Epidermal melanocyte (primary cell): ENCODE measurements around the gene MCRIP1.

Experiments
- DNase-seq: peaks from one replicate; pipeline ENCODE4 v3.0.0; 2011; ENCODE audit warnings: low spot score; ENCODE audit not compliant: insufficient read length

Gene MCRIP1

DNA sequence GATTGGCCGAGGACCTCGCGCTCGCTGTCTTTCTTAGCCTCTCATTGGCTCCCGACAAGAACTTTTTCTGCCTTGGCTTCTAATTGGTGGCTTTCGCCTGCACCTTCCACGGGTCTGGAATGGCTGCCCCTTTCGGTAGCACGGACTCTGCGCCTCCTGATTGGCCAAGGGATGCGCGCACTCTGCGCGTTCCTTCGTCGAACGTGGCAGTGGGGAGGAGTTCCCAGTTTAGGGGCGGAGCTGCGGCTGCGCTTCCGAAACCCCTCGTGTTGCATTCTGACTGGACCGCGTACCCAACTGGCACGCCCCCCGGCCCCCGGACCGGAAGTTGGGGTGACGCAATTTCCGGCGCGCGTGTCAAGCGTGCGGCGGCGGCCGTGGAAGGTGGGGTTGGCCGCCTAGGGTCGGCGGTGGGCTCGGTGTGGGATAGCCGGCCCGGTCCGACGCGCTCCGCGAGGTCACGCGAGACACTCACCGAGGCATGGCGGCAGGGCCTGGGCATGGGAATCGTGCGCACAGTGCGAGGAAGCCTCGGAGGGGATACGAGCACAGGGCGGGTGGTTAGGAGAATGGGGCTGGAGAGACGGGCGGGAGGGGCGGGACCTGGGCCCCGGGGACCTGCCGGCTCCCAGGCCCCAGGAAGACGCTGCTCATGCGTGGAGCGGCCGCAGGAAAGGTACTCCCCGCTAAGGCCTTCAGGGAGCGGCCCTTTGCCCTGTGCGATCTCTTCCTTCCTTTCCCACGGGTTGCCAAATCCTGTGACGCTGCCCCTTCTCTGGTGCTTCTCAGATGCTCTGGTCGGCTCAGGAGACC lies 27.9 kb upstream of the MCRIP1 start:
- peak; percentile 99 for DNase-seq

- no peak for DNase-seq
Measured at GRCh38 chr17:81859906-81860755, 27.0 kb upstream of the MCRIP1 start, which contains the start of gene P4HB. Gene P4HB, minus strand, starts transcription at chr17:81860535. Its CDS starts 64 bp downstream, at chr17:81860471.

GRCh38 chr17:81858967-81859905 lies 26.1 kb upstream of the MCRIP1 start:
- DNase-seq = no peak

DNA sequence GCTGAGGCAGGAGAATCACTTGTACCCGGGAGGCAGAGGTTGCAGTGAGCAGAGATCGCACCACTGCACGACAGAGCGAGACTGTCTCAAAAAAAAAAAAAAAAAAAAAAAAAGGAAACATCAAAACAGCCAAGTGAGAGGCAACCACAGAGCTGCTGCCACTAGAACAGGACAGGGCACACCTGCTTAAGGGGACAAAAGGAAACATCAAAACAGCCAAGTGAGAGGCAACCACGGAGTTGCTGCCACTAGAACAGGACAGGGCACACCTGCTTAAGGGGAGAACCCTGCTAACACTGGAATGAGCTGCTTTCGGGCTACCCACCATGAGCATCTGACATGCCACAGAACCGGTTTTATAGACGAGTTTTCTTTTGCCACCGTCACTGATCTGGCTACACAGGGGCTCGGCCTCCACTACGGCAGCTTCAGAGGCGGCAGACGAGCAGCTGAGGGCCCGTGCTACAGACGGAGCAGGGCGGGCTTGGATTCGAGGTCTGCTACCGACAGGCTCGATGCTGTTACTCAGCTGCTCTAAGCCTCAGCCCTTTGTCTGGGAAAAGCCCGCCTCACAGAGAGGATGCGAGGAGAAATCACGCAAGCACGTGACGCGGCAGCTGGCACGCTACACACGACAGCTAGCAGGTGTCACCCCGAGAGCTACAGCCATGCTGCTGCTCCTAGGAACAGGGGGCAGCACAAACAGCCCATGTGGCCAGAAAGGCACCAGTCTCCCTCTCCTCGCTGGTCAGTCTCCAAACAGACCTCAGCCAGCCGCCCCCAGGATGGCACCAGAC lies 25.3 kb upstream of the MCRIP1 start:
- no peak for DNase-seq

DNA sequence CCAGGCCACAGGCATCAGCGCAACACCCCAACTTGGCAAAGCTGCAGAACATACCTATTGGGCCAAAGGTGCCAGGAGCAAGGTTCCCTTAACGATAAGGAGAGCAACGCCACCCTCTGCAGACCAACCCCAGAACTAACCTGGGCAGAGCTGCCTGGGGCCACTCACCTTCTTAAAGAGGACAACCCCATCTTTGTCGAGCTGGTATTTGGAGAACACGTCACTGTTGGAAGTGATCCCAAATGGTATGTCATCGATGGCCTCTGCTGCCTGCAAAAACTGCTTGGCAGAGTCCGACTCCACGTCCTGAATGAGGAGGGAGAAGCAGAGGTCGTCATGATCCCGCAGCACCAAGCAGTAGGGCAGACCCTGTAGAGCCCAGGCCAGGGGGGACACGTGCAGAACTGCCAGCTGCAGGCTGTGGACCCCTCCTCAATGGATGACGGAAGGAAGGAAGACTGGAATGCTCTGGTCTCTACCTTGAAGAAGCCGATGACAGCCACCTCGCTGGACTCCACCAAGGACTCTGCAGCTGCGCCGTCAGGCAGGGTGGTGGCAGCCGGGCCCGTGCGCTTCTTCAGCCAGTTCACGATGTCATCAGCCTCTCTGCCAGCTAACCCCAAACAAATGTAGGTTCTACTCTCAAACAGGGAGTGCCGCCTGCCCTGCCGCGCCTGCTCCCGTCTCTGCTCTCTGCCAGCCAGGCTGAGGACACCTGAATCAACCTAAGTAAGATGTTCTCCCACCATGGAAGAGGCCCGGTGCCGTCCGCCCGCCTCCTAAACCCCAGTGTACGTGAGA lies 22.1 kb upstream of the MCRIP1 start:
- no peak for DNase-seq

GRCh38 chr17:81852237-81852636 lies 19.1 kb upstream of the MCRIP1 start:
- DNase-seq = no peak

GRCh38 chr17:81851423-81851822 lies 18.3 kb upstream of the MCRIP1 start:
- no peak for DNase-seq

DNA sequence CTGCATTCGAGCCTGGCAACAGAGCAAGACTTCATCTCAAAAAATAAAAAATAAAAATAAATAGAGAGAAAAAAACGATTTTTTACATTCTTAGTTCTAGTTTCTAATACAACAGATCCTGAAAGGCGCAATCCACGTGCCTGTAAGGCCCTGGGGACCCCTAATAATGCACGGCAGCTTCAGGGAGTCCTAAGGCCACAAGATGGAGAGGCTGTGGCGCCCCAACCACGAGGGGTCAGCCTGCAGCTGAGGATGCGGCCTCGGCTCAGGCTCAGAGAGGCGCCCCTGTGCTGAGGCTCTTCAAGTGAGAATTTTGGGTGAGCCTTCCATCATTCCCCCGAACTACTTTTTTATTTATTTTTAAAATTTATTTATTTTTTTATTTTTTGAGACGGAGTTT lies 16.4 kb upstream of the MCRIP1 start:
- DNase-seq = no peak

- DNase-seq = no peak
Measured at GRCh38 chr17:81846743-81847689, 13.9 kb upstream of the MCRIP1 start.

GRCh38 chr17:81845881-81846742 lies 13.0 kb upstream of the MCRIP1 start:
- no peak for DNase-seq

- DNase-seq = no peak
Measured at GRCh38 chr17:81845361-81845760, 12.3 kb upstream of the MCRIP1 start.

DNA sequence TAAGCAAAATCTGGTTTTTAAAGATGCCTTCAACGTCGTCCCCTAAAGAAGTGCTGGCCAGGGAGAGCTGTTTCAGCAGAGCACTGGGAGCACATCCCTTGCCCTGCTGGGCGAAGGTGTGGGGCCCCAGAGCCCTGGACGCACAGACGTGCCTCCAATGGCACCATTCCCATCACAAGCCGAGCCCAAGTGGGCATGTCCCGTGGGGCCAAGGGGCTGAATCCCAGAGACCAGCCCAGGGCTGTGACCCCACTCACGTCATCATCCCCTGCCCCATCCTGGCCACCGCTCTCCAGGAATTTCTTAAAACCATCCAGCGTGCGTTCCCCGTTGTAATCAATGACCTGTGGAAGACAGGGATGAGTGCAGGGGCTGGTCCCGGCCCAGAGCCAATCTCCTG lies 11.8 kb upstream of the MCRIP1 start:
- no peak for DNase-seq

DNA sequence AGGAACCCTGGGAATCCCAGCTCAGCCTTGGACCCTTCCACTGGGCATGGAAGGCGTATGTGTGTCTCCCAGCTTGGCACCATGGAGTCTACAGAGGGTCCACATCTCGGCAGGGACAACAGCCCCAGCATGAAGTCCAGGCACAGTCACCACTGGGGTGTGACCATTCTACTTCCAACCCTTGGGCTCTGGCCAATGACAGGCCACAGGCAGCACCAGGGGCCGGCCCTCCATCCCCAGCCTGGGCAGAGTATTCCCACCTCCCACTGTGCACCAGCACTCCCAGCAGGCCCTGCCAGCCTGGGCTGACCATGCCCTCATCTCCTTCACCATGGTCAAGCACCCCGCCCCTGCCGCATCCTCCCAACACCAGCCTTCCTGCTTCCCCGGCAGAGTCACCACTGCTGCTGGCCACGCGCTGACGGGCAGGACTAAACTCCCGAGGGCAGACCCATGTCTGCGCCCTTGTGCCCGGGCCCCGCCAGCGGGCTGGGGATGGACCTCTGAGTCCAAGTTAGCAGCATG lies 11.3 kb upstream of the MCRIP1 start:
- no peak for DNase-seq

GRCh38 chr17:81843713-81844326 lies 10.7 kb upstream of the MCRIP1 start:
- DNase-seq = no peak

- no peak for DNase-seq
Measured at GRCh38 chr17:81842725-81843504, 9.8 kb upstream of the MCRIP1 start.

DNA sequence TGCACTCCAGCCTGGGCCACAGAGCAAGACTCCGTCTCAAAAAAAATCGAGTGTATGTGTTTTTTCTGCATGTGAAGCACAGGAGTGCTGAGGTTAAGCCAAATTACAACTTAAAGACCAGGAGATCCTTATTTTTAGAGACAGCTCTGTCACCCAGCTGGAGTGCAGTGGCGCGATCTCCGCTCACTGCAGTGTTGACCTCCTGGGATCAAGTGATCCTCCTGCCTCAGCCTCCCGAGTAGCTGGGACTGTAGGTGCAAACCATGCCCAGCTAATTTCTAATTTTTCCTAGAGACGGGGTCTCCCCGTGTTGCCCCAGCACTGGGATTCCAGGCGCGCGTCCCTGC lies 9.3 kb upstream of the MCRIP1 start:
- DNase-seq = no peak
